GM21360 (cell line): Measurements from ENCODE around the gene BICC1.

ENCODE experiments used
- ATAC-seq: cut with Tn5 transposase; IDR thresholded peaks from one replicate; pipeline ENCODE4 v1.9.1; 2021; ENCODE audit warnings: mild to moderate bottlenecking, moderate library complexity; ENCODE audit not compliant: unreplicated experiment

BICC1 gene

DNA sequence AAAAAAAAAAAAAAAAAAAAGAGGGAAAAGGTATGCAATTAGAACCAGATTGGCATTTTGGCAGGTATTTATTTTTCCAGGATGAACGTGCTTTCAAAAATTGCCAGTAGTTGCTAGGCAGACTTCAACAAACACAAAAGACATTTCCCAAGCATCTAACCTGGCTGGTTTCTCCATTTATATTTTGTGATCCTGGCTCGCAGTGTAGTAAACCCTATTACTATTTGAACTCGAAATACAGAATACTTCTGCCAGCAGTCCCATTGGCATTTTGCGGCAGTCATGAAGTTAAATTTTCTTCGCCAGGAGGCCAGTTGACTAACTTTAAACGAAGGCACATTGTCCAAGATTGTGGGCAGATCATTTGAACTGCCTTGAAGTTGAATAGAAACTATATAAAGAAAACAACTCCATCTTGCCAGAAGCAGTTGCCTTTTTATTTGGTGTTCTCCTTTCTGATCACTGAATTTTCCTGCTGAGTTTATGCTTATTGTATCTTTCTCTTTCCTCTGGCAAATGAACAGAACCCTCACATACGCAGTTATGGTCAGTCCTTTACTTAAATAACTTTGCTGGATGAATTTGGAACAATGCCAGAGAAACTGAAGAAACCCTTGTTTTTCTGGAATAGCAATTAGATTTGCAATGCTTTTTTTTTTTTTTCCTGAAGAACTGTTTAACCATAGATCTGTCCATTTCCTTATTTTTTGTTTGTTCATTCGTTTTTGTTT is 132.9 kb downstream of the BICC1 start:
- ATAC-seq, result no peak

GRCh38 chr10:58647376-58648112 is 134.9 kb downstream of the BICC1 start:
- ATAC-seq, result no peak

DNA sequence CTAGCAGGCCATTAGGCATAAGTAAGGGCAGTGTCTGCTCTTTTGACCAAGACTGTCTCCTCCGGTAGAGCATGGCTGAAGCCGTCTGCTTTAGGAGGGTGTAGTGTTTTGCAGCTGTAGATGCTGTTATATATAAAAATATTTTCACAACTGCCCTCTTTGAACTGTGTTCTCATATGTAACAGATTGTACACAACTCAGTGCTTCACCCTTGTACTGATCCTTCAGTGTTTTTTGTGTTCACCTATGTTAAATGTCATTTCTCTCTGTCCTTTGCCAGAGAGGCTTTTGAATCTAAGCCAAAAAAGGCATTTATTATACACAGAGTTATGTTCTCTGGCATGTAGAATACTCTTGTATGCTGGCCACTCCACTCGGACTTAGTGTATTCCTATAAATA is 135.5 kb downstream of the BICC1 start:
- no peak for ATAC-seq

GRCh38 chr10:58651040-58651439 is 138.4 kb downstream of the BICC1 start:
- ATAC-seq, result no peak

- no peak for ATAC-seq
These were observed 139.1 kb downstream of the BICC1 start for GRCh38 chr10:58651742-58652141.

DNA sequence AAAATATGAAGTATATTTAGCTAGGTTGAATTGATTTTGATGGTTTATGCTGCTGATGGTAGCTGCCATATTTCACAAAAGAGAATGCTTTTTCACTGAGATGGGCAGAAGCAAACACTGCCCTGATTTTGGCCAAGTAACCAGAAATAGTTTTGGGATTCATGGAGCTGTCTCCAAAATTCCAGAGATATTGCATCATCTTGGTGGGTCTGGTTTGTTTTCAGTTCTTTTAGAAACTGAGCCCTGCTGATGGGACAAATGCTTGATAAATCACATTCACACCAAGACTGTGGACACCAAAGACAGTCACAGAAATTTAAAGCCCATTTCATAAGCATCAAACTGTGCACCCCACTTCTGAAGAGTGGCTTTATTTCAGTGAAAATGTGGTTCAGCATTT is 140.5 kb downstream of the BICC1 start:
- ATAC-seq, result no peak

- ATAC-seq, result no peak
These were observed 148.0 kb downstream of the BICC1 start for GRCh38 chr10:58660575-58661255.

DNA sequence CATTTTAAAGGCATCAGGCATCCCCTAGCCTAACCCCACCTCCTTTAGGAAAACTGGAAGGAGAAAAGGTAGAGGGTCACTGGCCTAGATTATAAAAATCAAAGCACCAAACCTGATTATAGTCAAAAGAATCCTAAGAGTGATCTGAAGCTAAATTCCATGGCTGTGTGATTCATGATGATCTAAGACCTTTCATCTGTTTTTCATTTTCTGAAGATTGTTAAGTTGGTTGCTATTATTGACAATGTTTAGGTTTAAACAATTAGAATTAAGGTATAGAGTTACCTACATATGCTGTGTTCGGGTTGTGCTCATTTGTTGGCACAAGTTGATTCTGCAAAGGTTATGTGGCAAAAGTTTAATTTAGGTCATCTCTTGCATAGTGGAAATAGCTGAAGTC is 148.7 kb downstream of the BICC1 start:
- ATAC-seq, result no peak

DNA sequence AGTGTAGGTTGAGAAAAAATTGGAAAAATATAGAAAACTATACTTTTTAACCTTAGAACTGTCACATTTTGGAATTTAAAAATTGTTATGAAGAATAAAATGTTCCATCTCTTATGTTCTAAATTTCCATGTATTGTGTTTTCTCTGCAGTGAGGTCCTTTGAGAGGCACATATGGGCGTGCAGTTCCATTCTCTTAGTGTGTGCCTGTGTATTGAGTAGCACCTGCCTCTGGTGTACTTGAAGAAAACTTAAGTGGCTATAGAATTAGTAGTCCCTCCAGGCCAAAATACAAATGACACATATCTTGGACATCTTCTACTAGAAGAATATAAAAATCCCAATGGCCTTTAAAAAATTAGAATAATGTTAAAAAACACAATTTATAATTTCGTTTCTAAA is 149.2 kb downstream of the BICC1 start:
- no peak for ATAC-seq

- no peak for ATAC-seq
These were observed 149.6 kb downstream of the BICC1 start for GRCh38 chr10:58662314-58662713.

GRCh38 chr10:58665361-58665760 is 152.7 kb downstream of the BICC1 start:
- no peak for ATAC-seq

DNA sequence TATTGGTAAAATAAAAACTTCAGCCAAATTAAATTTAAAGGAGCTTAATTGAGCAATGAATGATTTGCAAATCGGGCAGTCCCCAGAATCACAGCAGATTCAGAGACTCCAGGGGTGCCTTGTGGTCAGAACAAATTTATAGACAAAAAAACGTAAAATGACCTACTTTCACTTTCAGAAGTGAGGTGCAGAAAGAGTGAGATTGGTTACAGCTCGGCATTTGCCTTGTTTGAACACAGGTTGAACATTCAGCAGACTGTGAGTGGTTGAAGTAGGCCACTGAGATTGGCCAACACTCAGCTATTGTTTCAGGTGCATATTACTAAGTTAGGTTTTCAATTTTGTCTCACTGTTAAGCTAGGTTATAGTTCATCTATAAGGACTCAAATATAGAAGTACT is 153.4 kb downstream of the BICC1 start:
- no peak for ATAC-seq

DNA sequence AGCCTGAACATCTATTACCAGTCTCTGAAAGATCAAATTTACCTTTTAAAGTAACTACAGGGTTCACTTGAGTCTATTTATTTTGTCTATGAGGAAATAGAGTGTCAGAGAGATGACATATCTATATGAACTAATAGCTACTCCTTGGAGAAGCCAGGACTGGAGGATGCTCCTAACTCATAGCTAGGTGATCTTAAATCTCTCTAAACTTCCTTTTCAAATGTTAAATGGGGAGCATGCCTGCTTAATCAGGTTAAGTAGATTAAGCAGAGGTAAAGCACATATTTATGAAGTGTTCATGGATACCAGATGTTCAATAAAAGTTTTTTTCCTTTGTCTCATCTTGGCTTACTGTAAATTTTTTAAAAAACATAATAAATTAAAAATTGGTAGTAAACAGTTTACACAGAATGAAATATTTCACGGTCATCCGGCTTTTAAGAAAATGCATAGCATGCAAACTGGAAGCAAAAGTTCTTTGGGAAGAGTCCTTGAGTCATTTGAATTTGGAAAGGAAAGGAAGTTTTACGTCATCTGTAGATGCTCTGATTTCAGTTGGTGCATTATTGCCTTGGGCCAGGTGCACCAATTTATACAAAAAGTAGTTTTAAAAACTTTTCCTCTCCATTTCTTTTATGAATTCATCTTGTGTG is 155.1 kb downstream of the BICC1 start:
- no peak for ATAC-seq

GRCh38 chr10:58672845-58673244 is 160.2 kb downstream of the BICC1 start:
- ATAC-seq, result no peak

- no peak for ATAC-seq
These were observed 161.6 kb downstream of the BICC1 start for GRCh38 chr10:58674251-58674650.

- no peak for ATAC-seq
These were observed 162.6 kb downstream of the BICC1 start for GRCh38 chr10:58675321-58675720.

- no peak for ATAC-seq
These were observed 178.9 kb downstream of the BICC1 start for GRCh38 chr10:58691528-58691927.

GRCh38 chr10:58693919-58694318 is 181.2 kb downstream of the BICC1 start:
- no peak for ATAC-seq

- no peak for ATAC-seq
These were observed 182.3 kb downstream of the BICC1 start for GRCh38 chr10:58695022-58695421.

DNA sequence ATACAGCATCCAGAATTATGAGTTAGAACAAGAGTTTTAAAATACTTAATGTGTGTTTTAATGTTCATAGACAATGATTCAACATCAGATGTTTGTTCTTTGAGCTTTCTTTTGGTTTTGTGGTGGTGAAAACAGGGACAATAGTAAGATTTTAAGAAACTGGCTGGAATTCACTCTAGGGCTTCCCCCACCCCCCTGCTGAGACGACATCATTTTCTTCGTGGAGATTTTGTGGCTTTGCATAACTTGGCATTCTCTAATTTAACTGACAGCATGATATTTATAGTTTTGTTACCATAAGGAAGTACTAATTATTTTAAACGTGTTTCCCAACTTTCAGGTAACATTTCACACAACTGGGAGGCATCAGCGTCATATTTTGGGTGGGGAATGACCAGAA is 184.1 kb downstream of the BICC1 start:
- no peak for ATAC-seq

DNA sequence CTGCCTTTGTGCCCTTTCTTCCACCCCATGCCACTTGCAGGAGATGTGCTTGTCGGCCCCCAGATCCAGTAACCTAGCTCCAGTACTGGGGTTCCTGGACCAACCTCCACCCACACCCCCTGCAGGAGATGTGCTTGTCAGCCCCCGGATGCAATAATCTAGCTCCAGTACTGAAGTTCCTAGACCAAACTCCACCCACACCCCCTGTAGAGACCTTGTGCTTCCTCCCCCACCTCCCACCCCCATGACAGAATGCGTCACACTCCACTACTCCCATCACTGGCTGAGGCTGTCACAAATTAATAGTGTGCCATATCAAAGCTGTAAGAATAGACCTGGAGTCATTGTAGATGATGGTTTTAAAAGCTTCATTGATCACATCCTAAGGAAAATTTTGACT is 185.0 kb downstream of the BICC1 start:
- no peak for ATAC-seq
